Fibroblast of lung (primary cell): ENCODE measurements around the gene PGLYRP4. TPM values are rescaled to one million over a fixed set of nuclear protein-coding genes. Genes with fewer than 3 reads are reported as not detected.

Experiments
- DNase-seq, 2 donors: peaks; one replicate each; pipeline versions ENCODE4 v3.0.0 to v3.0.0-alpha.2; 2010; ENCODE audit warnings: low read depth in 2 of 2
- H2AFZ ChIP-seq: 2 replicates; pipeline ENCODE4 v1.5.1; 2012; ENCODE audit warnings: low read length, control low read depth, inconsistent platforms
- H3K27ac ChIP-seq: 2 replicates; pipeline ENCODE4 v1.5.1; 2011; ENCODE audit warnings: low read length, control low read depth; ENCODE audit not compliant: insufficient read depth
- H3K27me3 ChIP-seq: 2 replicates; pipeline ENCODE4 v1.5.1; 2011; ENCODE audit warnings: mild to moderate bottlenecking, low read length; ENCODE audit not compliant: control insufficient read depth, insufficient read depth
- H3K36me3 ChIP-seq: 2 replicates; pipeline ENCODE4 v1.5.1; 2011; ENCODE audit warnings: low read length; ENCODE audit not compliant: control insufficient read depth, insufficient read depth
- H3K4me1 ChIP-seq: 2 replicates; pipeline ENCODE4 v1.5.1; 2011; ENCODE audit warnings: low read length; ENCODE audit not compliant: control insufficient read depth, insufficient read depth; ENCODE audit errors: extremely low read depth
- H3K4me2 ChIP-seq: 2 replicates; pipeline ENCODE4 v1.5.1; 2011; ENCODE audit warnings: low read length, control low read depth; ENCODE audit not compliant: insufficient read depth; ENCODE audit errors: extremely low read depth
- H3K4me3 ChIP-seq, 4 experiments: fragments of 200-600 bp in 1 of 4; sonication (generic) in 1 of 4; replicated peaks in 1 of 4; 2 replicates each; pipeline ENCODE4 v1.5.1; 2011 to 2016; ENCODE audit warnings: low read length in 4 of 4, low read depth in 3 of 4, mild to moderate bottlenecking in 3 of 4, control low read depth in 2 of 4, inconsistent platforms in 1 of 4, mixed read lengths in 1 of 4; ENCODE audit not compliant: insufficient read depth in 1 of 4; ENCODE audit errors: control extremely low read depth in 1 of 4
- H3K79me2 ChIP-seq: 2 replicates; pipeline ENCODE4 v1.5.1; 2012; ENCODE audit warnings: mild to moderate bottlenecking, low read length, inconsistent platforms; ENCODE audit not compliant: control insufficient read depth, insufficient read depth
- H3K9ac ChIP-seq: 2 replicates; pipeline ENCODE4 v1.5.1; 2011; ENCODE audit warnings: mild to moderate bottlenecking, low read length, control low read depth; ENCODE audit not compliant: insufficient read depth
- H3K9me3 ChIP-seq: 2 replicates; pipeline ENCODE4 v1.5.1; 2012; ENCODE audit warnings: low read depth, low read length; ENCODE audit not compliant: control insufficient read depth, insufficient read depth
- H4K20me1 ChIP-seq: 2 replicates; pipeline ENCODE4 v1.5.1; 2011; ENCODE audit warnings: low read length; ENCODE audit not compliant: control insufficient read depth, insufficient read depth; ENCODE audit errors: extremely low read depth
- EZH2 ChIP-seq: IDR thresholded peaks from 2 replicates; pipeline ENCODE4 v1.5.1; 2012; ENCODE audit warnings: low read length, control low read depth, mild to moderate bottlenecking; ENCODE audit errors: missing control alignments
- polyA minus RNA-seq: library from RNA; depleted of rRNA, polyadenylated mRNA; stranded (reverse); fragments of >200 nt; gene quantifications from 2 replicates; pipeline ENCODE4 v1.2.3, GENCODE V29; 2011; ENCODE audit warnings: low replicate concordance
- polyA plus RNA-seq, 2 donors: library from polyadenylated mRNA; depleted of rRNA in 1 of 2; stranded (reverse) in 1 of 2; unstranded in 1 of 2; fragments of >200 nt; gene quantifications; 2 replicates each; pipeline ENCODE4 v1.2.1, GENCODE V29; 2011 to 2012; ENCODE audit warnings: missing spikeins in 1 of 2
- total RNA-seq: library from RNA; depleted of rRNA; stranded (reverse); fragments of >200 nt; gene quantifications from 2 replicates; pipeline ENCODE4 v1.2.1, GENCODE V29; 2014
- TF ChIP-seq, protein P1 (sequence below), 2 donors: IDR thresholded peaks in 1 of 2; conservative IDR thresholded peaks in 1 of 2; 1 replicate in 1 of 2; 2 replicates in 1 of 2; pipeline ENCODE4 v1.5.1; 2011 to 2012; ENCODE audit warnings: low read length in 2 of 2, control low read depth in 1 of 2, inconsistent platforms in 1 of 2, low read depth in 1 of 2, mild to moderate bottlenecking in 1 of 2

The PGLYRP4 gene, protein sequence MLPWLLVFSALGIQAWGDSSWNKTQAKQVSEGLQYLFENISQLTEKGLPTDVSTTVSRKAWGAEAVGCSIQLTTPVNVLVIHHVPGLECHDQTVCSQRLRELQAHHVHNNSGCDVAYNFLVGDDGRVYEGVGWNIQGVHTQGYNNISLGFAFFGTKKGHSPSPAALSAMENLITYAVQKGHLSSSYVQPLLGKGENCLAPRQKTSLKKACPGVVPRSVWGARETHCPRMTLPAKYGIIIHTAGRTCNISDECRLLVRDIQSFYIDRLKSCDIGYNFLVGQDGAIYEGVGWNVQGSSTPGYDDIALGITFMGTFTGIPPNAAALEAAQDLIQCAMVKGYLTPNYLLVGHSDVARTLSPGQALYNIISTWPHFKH
- total RNA-seq (not detected in 2 replicates), polyA plus RNA-seq (not detected in 2 replicates), polyA minus RNA-seq (not detected in 2 replicates)
- not detected in 2 replicates for polyA plus RNA-seq (2012)

DNA sequence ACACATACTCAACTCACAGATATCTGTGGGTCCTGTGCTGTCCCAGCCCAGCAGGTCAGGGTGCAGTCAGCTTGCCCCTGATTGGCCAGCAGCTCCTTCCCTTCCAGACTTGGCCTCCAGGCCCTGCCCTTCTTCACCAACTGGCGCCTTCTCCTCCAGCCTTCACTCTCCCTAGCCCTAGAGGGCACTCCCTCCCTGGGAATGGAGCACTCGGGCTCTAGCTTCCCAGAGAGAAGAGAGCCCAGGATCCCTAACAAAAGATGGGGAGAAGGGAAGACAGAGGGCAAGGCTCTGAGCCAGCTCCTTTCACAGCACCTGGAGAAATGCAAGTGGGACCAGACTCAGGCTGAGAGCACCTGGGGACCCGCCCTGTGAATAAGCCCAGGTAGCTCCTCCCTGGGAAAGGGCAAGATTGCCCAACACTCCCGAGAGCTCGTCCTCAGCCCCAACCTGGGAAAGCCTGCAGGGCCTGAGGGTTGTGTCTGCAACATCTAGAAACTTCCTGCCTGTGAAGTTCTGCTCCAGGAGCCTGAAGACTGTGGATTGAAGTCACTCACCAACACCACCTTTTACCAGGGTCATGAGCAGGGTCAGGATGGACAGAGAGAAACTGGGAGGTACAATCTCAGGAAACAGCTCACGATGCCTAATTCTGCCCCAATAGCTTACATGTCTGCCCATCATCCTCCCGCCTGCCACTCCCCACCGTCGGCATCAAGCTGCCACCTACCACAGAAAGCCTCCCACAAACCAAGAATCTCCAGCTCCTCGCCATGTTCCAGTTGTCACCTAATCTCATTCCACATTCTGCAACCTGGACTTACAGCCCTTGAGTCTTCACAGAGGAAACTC is at the start of gene PGLYRP4:
TSS of gene PGLYRP4 (minus strand) at position 331 of the 852 bp plus-strand sequence. CDS start 909 bp downstream, outside the sequence.
- no peaks in the 10 kb centered on the region for H3K4me1 ChIP-seq
- no peak within 1 kb of the TSS for H3K9ac ChIP-seq
- no peaks in the 10 kb centered on the region for H3K36me3 ChIP-seq
- no peak within 1 kb of the TSS for H2AFZ ChIP-seq
- no peak within 1 kb of the TSS for H3K4me3 ChIP-seq
- no peaks in the 10 kb centered on the region for H3K79me2 ChIP-seq
- H4K20me1 ChIP-seq: no peaks in the 10 kb centered on the region
- H3K9me3 ChIP-seq: no peaks in the 10 kb centered on the region
- no peak within 1 kb of the TSS for H3K27ac ChIP-seq
- H3K4me2 ChIP-seq: no peak within 1 kb of the TSS
- peaks cover 9% of the 10 kb centered on the region for H3K27me3 ChIP-seq
- no peak for DNase-seq
- no peak for TF ChIP-seq EZH2
- TF ChIP-seq, protein P1, sequence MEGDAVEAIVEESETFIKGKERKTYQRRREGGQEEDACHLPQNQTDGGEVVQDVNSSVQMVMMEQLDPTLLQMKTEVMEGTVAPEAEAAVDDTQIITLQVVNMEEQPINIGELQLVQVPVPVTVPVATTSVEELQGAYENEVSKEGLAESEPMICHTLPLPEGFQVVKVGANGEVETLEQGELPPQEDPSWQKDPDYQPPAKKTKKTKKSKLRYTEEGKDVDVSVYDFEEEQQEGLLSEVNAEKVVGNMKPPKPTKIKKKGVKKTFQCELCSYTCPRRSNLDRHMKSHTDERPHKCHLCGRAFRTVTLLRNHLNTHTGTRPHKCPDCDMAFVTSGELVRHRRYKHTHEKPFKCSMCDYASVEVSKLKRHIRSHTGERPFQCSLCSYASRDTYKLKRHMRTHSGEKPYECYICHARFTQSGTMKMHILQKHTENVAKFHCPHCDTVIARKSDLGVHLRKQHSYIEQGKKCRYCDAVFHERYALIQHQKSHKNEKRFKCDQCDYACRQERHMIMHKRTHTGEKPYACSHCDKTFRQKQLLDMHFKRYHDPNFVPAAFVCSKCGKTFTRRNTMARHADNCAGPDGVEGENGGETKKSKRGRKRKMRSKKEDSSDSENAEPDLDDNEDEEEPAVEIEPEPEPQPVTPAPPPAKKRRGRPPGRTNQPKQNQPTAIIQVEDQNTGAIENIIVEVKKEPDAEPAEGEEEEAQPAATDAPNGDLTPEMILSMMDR (conservative IDR thresholded peaks at IDR 0.05 in 1 of 2, IDR thresholded peaks at IDR 0.05 in 1 of 2; ENCODE audit: low read depth in 1 of 2, low read length in 2 of 2): no peak

DNA sequence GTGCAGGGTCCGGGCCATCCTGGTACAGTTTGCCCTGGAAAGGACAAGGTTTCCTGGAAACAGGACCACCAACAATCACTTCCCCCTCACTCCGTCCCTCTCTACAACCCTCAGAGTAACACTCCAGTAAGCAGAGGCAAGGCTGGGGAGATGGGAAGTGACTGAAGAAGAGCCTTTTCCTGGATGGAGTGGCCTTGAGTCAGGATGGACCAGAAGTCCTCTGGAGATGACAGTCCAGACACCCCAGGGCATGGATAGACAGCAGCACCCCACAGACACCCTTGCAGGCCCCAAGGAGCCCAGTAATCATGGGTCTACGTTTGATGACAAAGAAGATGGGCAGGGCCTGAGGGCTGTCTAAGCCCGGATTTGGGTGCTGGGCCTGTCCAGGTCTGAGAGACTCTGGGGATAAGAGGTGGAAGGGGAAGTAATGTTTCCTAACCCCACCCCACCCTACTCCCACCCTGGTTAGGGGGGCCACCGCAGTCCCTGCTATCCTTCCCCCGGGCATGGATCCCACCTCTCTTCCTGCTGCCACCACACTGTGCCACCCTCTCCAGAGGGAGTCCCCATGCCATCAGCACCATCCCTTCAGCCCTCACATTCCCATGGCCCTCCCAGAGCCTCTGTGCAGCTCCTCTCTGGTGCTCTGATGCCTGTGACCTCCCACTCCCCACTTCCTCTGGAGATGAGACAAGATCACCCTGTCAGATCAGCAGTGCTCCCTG is 49.4 kb upstream of the PGLYRP4 start:
- Histone ChIP-seq H3K36me3 (no peaks in the 10 kb centered on the region), H3K79me2 (no peaks in the 10 kb centered on the region), H3K4me2 (no peak overlapping the region), H4K20me1 (no peaks in the 10 kb centered on the region), H3K9me3 (no peaks in the 10 kb centered on the region), H3K4me1 (no peaks in the 10 kb centered on the region), H3K4me3 (no peak overlapping the region), H3K9ac (no peak overlapping the region), H3K27me3 (peaks cover 4% of the 10 kb centered on the region), H2AFZ (no peak overlapping the region), H3K27ac (no peak overlapping the region)
- no peak for DNase-seq
- TF ChIP-seq, protein P1 (conservative IDR thresholded peaks at IDR 0.05 in 1 of 2, IDR thresholded peaks at IDR 0.05 in 1 of 2; ENCODE audit: low read depth in 1 of 2, low read length in 2 of 2): no peak
- TF ChIP-seq EZH2: no peak
